ENCODE data around the gene BSCL2. TPM values are rescaled to one million over a fixed set of nuclear protein-coding genes. Genes with fewer than 3 reads are reported as not detected.
A peak's percentile ranks its signal among the peaks of the same experiment; 100 is the strongest.
"Not testable (repeated sequence)": the region's sequence is repeated elsewhere in the genome, so short reads cannot be mapped to it uniquely, and the experiment has no call there.

BSCL2 gene
- total RNA-seq, 1 donor from 2014 or later = 45.2 TPM

GRCh38 chr11:62676698-62677097 lies 30.5 kb downstream of the BSCL2 start:
- Histone ChIP-seq H3K36me3 (ENCODE audit: control insufficient read depth, insufficient read depth, low read length) (peaks cover 3% of the 10 kb centered on the region), H3K4me3 (ENCODE audit: low read depth, low read length) (no peak overlapping the region), H3K27me3 (ENCODE audit: control insufficient read depth, insufficient read depth, low read length) (no peaks in the 10 kb centered on the region)
- TF ChIP-seq CTCF (IDR thresholded peaks at IDR 0.05; ENCODE audit: insufficient read depth, low read length, poor library complexity, severe bottlenecking) = no peak
- no peak for DNase-seq (ENCODE audit: low read depth)

GRCh38 chr11:62675415-62675814 lies 31.8 kb downstream of the BSCL2 start:
- not testable (repeated sequence) for H3K4me3 ChIP-seq (ENCODE audit: low read depth, low read length); DNase-seq (ENCODE audit: low read depth); H3K27me3 ChIP-seq (ENCODE audit: control insufficient read depth, insufficient read depth, low read length); H3K36me3 ChIP-seq (ENCODE audit: control insufficient read depth, insufficient read depth, low read length)

- TF ChIP-seq CTCF (IDR thresholded peaks at IDR 0.05; ENCODE audit: insufficient read depth, low read length, poor library complexity, severe bottlenecking) = no peak
- Histone ChIP-seq H3K27me3 (ENCODE audit: control insufficient read depth, insufficient read depth, low read length) (no peaks in the 10 kb centered on the region), H3K4me3 (ENCODE audit: low read depth, low read length) (no peak overlapping the region), H3K36me3 (ENCODE audit: control insufficient read depth, insufficient read depth, low read length) (peaks cover 3% of the 10 kb centered on the region)
- DNase-seq (ENCODE audit: low read depth) = no peak
These were observed 34.1 kb downstream of the BSCL2 start for GRCh38 chr11:62673196-62673525.

GRCh38 chr11:62671608-62672389 lies 35.4 kb downstream of the BSCL2 start, which contains the start of the genes LBHD1 and UQCC3:
Gene LBHD1 (minus strand): TSS chr11:62672267. CDS start chr11:62670031, 2,236 bp downstream.
Gene UQCC3 (plus strand): TSS chr11:62671673. CDS start chr11:62671746, 73 bp downstream.
- no peaks in the 10 kb centered on the region for H3K36me3 ChIP-seq (ENCODE audit: control insufficient read depth, insufficient read depth, low read length)
- H3K4me3 ChIP-seq (ENCODE audit: low read depth, low read length) = peak within 1 kb of the TSS; percentile 92
- no peak for DNase-seq (ENCODE audit: low read depth)
- H3K27me3 ChIP-seq (ENCODE audit: control insufficient read depth, insufficient read depth, low read length) = no peaks in the 10 kb centered on the region
- TF ChIP-seq CTCF (IDR thresholded peaks at IDR 0.05; ENCODE audit: insufficient read depth, low read length, poor library complexity, severe bottlenecking) = no peak

- TF ChIP-seq CTCF (IDR thresholded peaks at IDR 0.05; ENCODE audit: insufficient read depth, low read length, poor library complexity, severe bottlenecking) = no peak
- no peak for DNase-seq (ENCODE audit: low read depth)
- Histone ChIP-seq H3K4me3 (ENCODE audit: low read depth, low read length) (peak overlapping the region; percentile 92), H3K27me3 (ENCODE audit: control insufficient read depth, insufficient read depth, low read length) (no peaks in the 10 kb centered on the region), H3K36me3 (ENCODE audit: control insufficient read depth, insufficient read depth, low read length) (no peaks in the 10 kb centered on the region)
These were observed 36.0 kb downstream of the BSCL2 start for GRCh38 chr11:62671236-62671607.

- Histone ChIP-seq H3K27me3 (ENCODE audit: control insufficient read depth, insufficient read depth, low read length) (no peaks in the 10 kb centered on the region), H3K36me3 (ENCODE audit: control insufficient read depth, insufficient read depth, low read length) (no peaks in the 10 kb centered on the region), H3K4me3 (ENCODE audit: low read depth, low read length) (no peak overlapping the region)
- no peak for TF ChIP-seq CTCF (IDR thresholded peaks at IDR 0.05; ENCODE audit: insufficient read depth, low read length, poor library complexity, severe bottlenecking)
- no peak for DNase-seq (ENCODE audit: low read depth)
These were observed 37.6 kb downstream of the BSCL2 start for GRCh38 chr11:62669420-62670161.

Data from kidney epithelial cell (primary cell).